B cell (primary cell): Measurements from ENCODE around the gene SBK1. TPM values are rescaled to one million over a fixed set of nuclear protein-coding genes. Genes with fewer than 3 reads are reported as not detected.

ENCODE experiments used
- ATAC-seq: fragments of 200-7000 bp; cut with Tn5 transposase; one replicate; pipeline ENCODE4 v1.10.0; 2021; ENCODE audit warnings: low read depth, mild to moderate bottlenecking, moderate number of reproducible peaks, moderate library complexity
- CTCF ChIA-PET: fragments of 350-600 bp; sonication (Branson Sonifier 250); formaldehyde crosslinking; loops from one replicate; lab custom pipeline; 2021; ENCODE audit warnings: antibody characterized with exemption, inconsistent platforms; lab: Charles Lee
- POLR2A ChIA-PET: fragments of 350-600 bp; sonication (Branson Sonifier 250); formaldehyde crosslinking; loops from one replicate; lab custom pipeline; 2021; ENCODE audit warnings: antibody characterized with exemption; lab: Charles Lee
- DNase-seq: peaks from one replicate; pipeline ENCODE4 v3.0.0; 2013
- H2AFZ ChIP-seq: 2 replicates; pipeline ENCODE4 v1.6.1; 2012; ENCODE audit warnings: mild to moderate bottlenecking, low read depth, low read length; ENCODE audit not compliant: insufficient read depth, poor library complexity, severe bottlenecking
- H3K27ac ChIP-seq, 2 donors: 1 replicate in 1 of 2; 2 replicates in 1 of 2; pipeline ENCODE4 v1.5.1; 2012 to 2013; ENCODE audit warnings: low read length in 2 of 2, mild to moderate bottlenecking in 2 of 2, moderate library complexity in 1 of 2
- H3K27me3 ChIP-seq, 4 experiments: fragments of 200-600 bp in 1 of 4; sonication (generic) in 1 of 4; replicated peaks in 1 of 4; 1 replicate in 2 of 4; 2 replicates in 2 of 4; pipeline versions ENCODE4 v1.6.1 to v1.7.0; 2013 to 2016; ENCODE audit warnings: low read length in 3 of 4, mild to moderate bottlenecking in 2 of 4, mixed read lengths in 1 of 4, moderate library complexity in 1 of 4; ENCODE audit not compliant: insufficient read depth in 4 of 4, control insufficient read depth in 3 of 4; ENCODE audit errors: control extremely low read depth in 1 of 4
- H3K36me3 ChIP-seq, 2 experiments: replicated peaks in 1 of 2; 1 replicate in 1 of 2; 2 replicates in 1 of 2; pipeline versions ENCODE4 v1.6.1 to v1.7.1; 2013; ENCODE audit warnings: low read length in 1 of 2; ENCODE audit not compliant: insufficient read depth in 2 of 2, control insufficient read depth in 1 of 2; ENCODE audit errors: control extremely low read depth in 1 of 2, extremely low read depth in 1 of 2
- H3K4me1 ChIP-seq, 2 donors: fragments of 200-600 bp in 1 of 2; sonication (generic) in 1 of 2; 1 replicate in 1 of 2; 2 replicates in 1 of 2; pipeline versions ENCODE4 v1.5.1 to v1.6.1; 2013 to 2017; ENCODE audit warnings: low read length in 2 of 2; ENCODE audit not compliant: control insufficient read depth in 2 of 2, insufficient read depth in 2 of 2
- H3K4me2 ChIP-seq: replicated peaks from 2 replicates; pipeline ENCODE3; 2012; ENCODE audit warnings: mild to moderate bottlenecking, low read depth, low read length; ENCODE audit not compliant: poor library complexity, severe bottlenecking
- H3K4me3 ChIP-seq, 5 experiments: fragments of 200-600 bp in 1 of 5; sonication (generic) in 1 of 5; 1 replicate in 3 of 5; 2 replicates in 2 of 5; pipeline versions ENCODE4 v1.5.1 to v1.7.0; 2011 to 2016; ENCODE audit warnings: low read length in 4 of 5, mild to moderate bottlenecking in 4 of 5, low read depth in 2 of 5, control low read depth in 1 of 5, moderate library complexity in 1 of 5; ENCODE audit not compliant: insufficient read depth in 1 of 5; ENCODE audit errors: control extremely low read depth in 1 of 5, extremely low read depth in 1 of 5
- H3K79me2 ChIP-seq: fragments of 200-600 bp; sonication (generic); one replicate; pipeline ENCODE4 v1.6.0; 2016; ENCODE audit warnings: low read length; ENCODE audit not compliant: control insufficient read depth, insufficient read depth
- H3K9ac ChIP-seq: fragments of 200-600 bp; sonication (generic); 2 replicates; pipeline ENCODE4 v1.6.1; 2017; ENCODE audit warnings: mild to moderate bottlenecking, low read length, moderate library complexity
- H3K9me3 ChIP-seq, 3 donors: one replicate each; pipeline versions ENCODE4 v1.6.1 to v1.7.1; 2013; ENCODE audit warnings: low read length in 2 of 3; ENCODE audit not compliant: control insufficient read depth in 2 of 3, insufficient read depth in 1 of 3; ENCODE audit errors: control extremely low read depth in 1 of 3
- H4K20me1 ChIP-seq: 2 replicates; pipeline ENCODE4 v1.6.0; 2012; ENCODE audit warnings: mild to moderate bottlenecking, low read length; ENCODE audit not compliant: insufficient read depth, control insufficient read depth, poor library complexity, severe bottlenecking
- H3K27ac Mint-ChIP-seq: one replicate; pipeline ENCODE4 v1.8.0; 2021; ENCODE audit warnings: mixed read lengths
- H3K27me3 Mint-ChIP-seq: one replicate; pipeline ENCODE4 v1.8.0; 2021; ENCODE audit warnings: mixed read lengths
- H3K4me1 Mint-ChIP-seq: one replicate; pipeline ENCODE4 v1.8.0; 2021; ENCODE audit warnings: mixed read lengths
- H3K4me3 Mint-ChIP-seq: one replicate; pipeline ENCODE4 v1.8.0; 2021; ENCODE audit warnings: mixed read lengths
- H3K9me3 Mint-ChIP-seq: one replicate; pipeline ENCODE4 v1.8.0; 2022; ENCODE audit warnings: mixed read lengths; ENCODE audit not compliant: insufficient read depth
- CTCF ChIP-seq: fragments of 200-600 bp; IDR thresholded peaks from one replicate; pipeline ENCODE4 v1.8.0; 2022; ENCODE audit warnings: antibody characterized with exemption, mild to moderate bottlenecking
- EZH2 ChIP-seq: IDR thresholded peaks from 2 replicates; pipeline ENCODE4 v1.6.1; 2012; ENCODE audit warnings: borderline replicate concordance, low read depth, mild to moderate bottlenecking, moderate library complexity, low read length; ENCODE audit not compliant: insufficient read depth, poor library complexity, severe bottlenecking
- WGBS: methylation state at CpG from one replicate; pipeline ENCODE4 v1.1.5; 2013; ENCODE audit warnings: missing lambda C conversion rate; ENCODE audit not compliant: insufficient coverage; 5-methylcytosine and 5-hydroxymethylcytosine counted together
- intact Hi-C: fragments of 100-400 bp; cut with micrococcal nuclease; formaldehyde crosslinking; loops from one replicate; pipeline ENCODE4 v1.10.0; 2022
- polyA plus RNA-seq: library from polyadenylated mRNA; depleted of rRNA; stranded (reverse); fragments of >200 nt; gene quantifications from 2 replicates; pipeline ENCODE4 v1.2.3, GENCODE V29; 2012
- total RNA-seq, 2 donors: library from RNA; stranded (reverse); fragments of 120-200 nt in 1 of 2; gene quantifications; 1 replicate in 1 of 2; 2 replicates in 1 of 2; pipeline versions ENCODE4 v1.2.3 to v1.2.4, GENCODE V29; 2013 to 2022

The SBK1 gene
- total and polyA plus RNA-seq, 2 donors (not counting 1 experiment from before 2014, with no cell fraction given): 0.22 to 1.3 TPM

DNA sequence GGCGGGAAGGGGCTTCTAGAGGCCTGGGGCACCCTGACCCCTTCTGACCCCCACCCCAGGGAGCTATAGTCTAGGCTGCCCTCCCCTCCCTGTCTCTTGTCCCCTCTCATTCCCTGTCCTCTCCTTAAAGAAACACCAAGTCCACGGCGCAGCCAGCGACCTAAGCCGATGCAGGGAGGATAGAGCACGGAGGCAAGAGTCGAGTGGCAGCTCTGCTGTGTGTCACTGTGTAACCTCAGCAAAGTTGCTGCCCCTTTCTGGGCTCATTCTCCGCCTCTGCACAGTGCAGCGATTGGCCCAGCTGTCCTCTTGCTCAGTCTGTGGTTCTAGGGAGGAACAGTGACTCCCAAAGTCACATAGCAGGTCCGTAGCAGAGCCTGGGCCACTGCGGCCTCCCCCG lies 36.5 kb upstream of the SBK1 start:
- 91% methylated on average over 9 of the region's 12 CpGs for WGBS
- CTCF ChIA-PET: no interaction called here

DNA sequence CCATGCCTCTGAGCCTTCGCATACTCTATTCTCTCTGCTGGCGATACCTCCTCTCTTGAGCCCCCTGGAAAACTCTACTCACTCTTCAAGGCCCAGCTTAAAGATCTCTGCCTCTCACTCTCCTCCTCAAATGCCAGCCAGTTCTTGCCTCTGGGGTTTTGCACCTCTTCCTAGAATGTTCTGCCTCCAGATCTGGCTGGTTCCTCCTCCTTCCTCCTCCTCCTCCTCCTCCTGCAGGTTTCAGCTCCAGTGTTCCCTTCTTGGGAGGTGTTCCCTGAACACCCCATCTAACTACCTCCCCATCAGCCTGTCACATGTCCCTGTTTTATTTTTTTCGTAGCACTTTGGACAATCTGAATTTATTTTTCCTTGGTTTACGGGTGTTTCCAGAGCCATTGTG lies 35.1 kb upstream of the SBK1 start:
- H3K4me3 ChIP-seq: no peak overlapping the region
- no peaks in the 10 kb centered on the region for H3K4me1 ChIP-seq
- H3K27me3 ChIP-seq: peaks cover 0 to 13% (median 0%) of the 10 kb centered on the region in 4 experiments
- Mint-ChIP-seq H3K27ac (no peak overlapping the region), H3K4me3 (no peak overlapping the region), H3K4me1 (no peaks in the 10 kb centered on the region), H3K9me3 (peaks cover 3% of the 10 kb centered on the region), H3K27me3 (peaks cover 31% of the 10 kb centered on the region)
- ATAC-seq (no peak), DNase-seq (no peak)
- intact Hi-C loops: no loop called here
- no peak overlapping the region for H3K4me2 ChIP-seq
- H3K36me3 ChIP-seq: no peaks in the 10 kb centered on the region
- WGBS: 100% methylated on average over 2 of the region's 4 CpGs
- CTCF ChIA-PET: no interaction called here
- H3K79me2 ChIP-seq: no peaks in the 10 kb centered on the region
- H2AFZ ChIP-seq: no peak overlapping the region
- peaks cover 0 to 5% (median 2%) of the 10 kb centered on the region in 3 donors for H3K9me3 ChIP-seq
- POLR2A ChIA-PET: no interaction called here
- no peak overlapping the region for H3K9ac ChIP-seq
- H4K20me1 ChIP-seq: no peaks in the 10 kb centered on the region
- TF ChIP-seq CTCF (no peak), EZH2 (no peak)
- H3K27ac ChIP-seq: no peak overlapping the region

More for the DNA sequence above, 36.5 kb upstream of the SBK1 start:
- no peak overlapping the region for H3K27ac ChIP-seq
- H3K4me3 Mint-ChIP-seq: no peak overlapping the region
- ATAC-seq: no peak
- peaks cover 32% of the 10 kb centered on the region for H3K27me3 Mint-ChIP-seq
- no peaks in the 10 kb centered on the region for H4K20me1 ChIP-seq
- H3K36me3 ChIP-seq: no peaks in the 10 kb centered on the region
- no peaks in the 10 kb centered on the region for H3K79me2 ChIP-seq
- H3K27me3 ChIP-seq: peaks cover 0 to 13% (median 0%) of the 10 kb centered on the region in 4 experiments
- no peaks in the 10 kb centered on the region for H3K4me1 Mint-ChIP-seq
- H3K9me3 ChIP-seq: peaks cover 0 to 5% (median 2%) of the 10 kb centered on the region in 3 donors
- no peak overlapping the region for H3K9ac ChIP-seq
- no peak overlapping the region for H3K4me3 ChIP-seq
- no peak for DNase-seq
- no peak overlapping the region for H3K27ac Mint-ChIP-seq
- POLR2A ChIA-PET: no interaction called here
- intact Hi-C loops: no loop called here
- no peak overlapping the region for H2AFZ ChIP-seq
- H3K9me3 Mint-ChIP-seq: peaks cover 5% of the 10 kb centered on the region
- no peak overlapping the region for H3K4me2 ChIP-seq
- no peaks in the 10 kb centered on the region for H3K4me1 ChIP-seq
- TF ChIP-seq EZH2 (no peak), CTCF (no peak)
